SK-N-SH (cell line): ENCODE results near the gene KRTAP10-10. TPM values are rescaled to one million over a fixed set of nuclear protein-coding genes. Genes with fewer than 3 reads are reported as not detected.
"Not testable (repeated sequence)": the region's sequence is repeated elsewhere in the genome, so short reads cannot be mapped to it uniquely, and the experiment has no call there.

Source experiments
- CTCF ChIA-PET: fragments of 300-600, 350-600 bp; formaldehyde crosslinking; extraction: SDS; loops from one replicate; lab custom pipeline; 2021; lab: Yijun Ruan, JAX
- POLR2A ChIA-PET: fragments of 350-600 bp; sonication (Branson Sonifier 250); formaldehyde crosslinking; extraction: SDS; loops from one replicate; lab custom pipeline; 2020; ENCODE audit warnings: antibody characterized with exemption, inconsistent platforms; lab: Yijun Ruan, JAX
- DNase-seq: peaks from one replicate; pipeline ENCODE4 v3.0.0; 2012
- H2AFZ ChIP-seq: fragments of 200-600 bp; sonication (generic); 2 replicates; pipeline ENCODE4 v1.8.1; 2016; ENCODE audit warnings: antibody characterized with exemption, mild to moderate bottlenecking, low read depth
- H3F3A ChIP-seq: fragments of 200-600 bp; sonication (generic); replicated peaks from 2 replicates; pipeline ENCODE3; 2016; ENCODE audit warnings: antibody characterized with exemption, mild to moderate bottlenecking; ENCODE audit not compliant: insufficient read depth
- H3K27ac ChIP-seq, 2 experiments: fragments of 200-500 bp in 1 of 2; fragments of 200-600 bp in 1 of 2; sonication (Bioruptor generic) in 1 of 2; sonication (generic), shearing (Covaris generic) in 1 of 2; 2 replicates each; pipeline versions ENCODE4 v1.5.1 to v1.6.1; 2014 to 2016; ENCODE audit warnings: low read depth in 2 of 2, inconsistent platforms in 1 of 2, low read length in 1 of 2, mild to moderate bottlenecking in 1 of 2, mixed read lengths in 1 of 2
- H3K27me3 ChIP-seq: fragments of 200-600 bp; sonication (generic), shearing (Covaris generic); 2 replicates; pipeline ENCODE4 v1.6.1; 2016; ENCODE audit warnings: mixed run types; ENCODE audit not compliant: insufficient read depth
- H3K36me3 ChIP-seq, 2 experiments: fragments of 200-500 bp in 1 of 2; fragments of 200-600 bp in 1 of 2; sonication (Bioruptor generic) in 1 of 2; sonication (generic) in 1 of 2; replicated peaks in 1 of 2; 2 replicates each; pipeline versions ENCODE3 to v1.5.1; 2014 to 2016; ENCODE audit warnings: low read length in 1 of 2, mild to moderate bottlenecking in 1 of 2; ENCODE audit not compliant: insufficient read depth in 2 of 2, control insufficient read depth in 1 of 2
- H3K4me1 ChIP-seq, 2 experiments: fragments of 200-500 bp in 1 of 2; fragments of 200-600 bp in 1 of 2; sonication (Bioruptor generic) in 1 of 2; sonication (generic), shearing (Covaris generic) in 1 of 2; 2 replicates each; pipeline versions ENCODE4 v1.5.1 to v1.6.1; 2014 to 2016; ENCODE audit warnings: low read depth in 1 of 2, low read length in 1 of 2, mixed run types in 1 of 2; ENCODE audit not compliant: insufficient read depth in 2 of 2, control insufficient read depth in 1 of 2
- H3K4me2 ChIP-seq: fragments of 200-600 bp; sonication (generic), shearing (Covaris generic); 2 replicates; pipeline ENCODE4 v1.6.1; 2017; ENCODE audit warnings: mixed run types
- H3K4me3 ChIP-seq, 2 experiments: fragments of 200-500 bp in 1 of 2; fragments of 200-600 bp in 1 of 2; sonication (Bioruptor generic) in 1 of 2; sonication (generic), shearing (Covaris generic) in 1 of 2; 2 replicates each; pipeline versions ENCODE4 v1.5.1 to v1.8.1; 2014 to 2016; ENCODE audit warnings: low read depth in 2 of 2, inconsistent platforms in 1 of 2, low read length in 1 of 2, mild to moderate bottlenecking in 1 of 2, mixed read lengths in 1 of 2, moderate library complexity in 1 of 2
- H3K79me2 ChIP-seq: fragments of 200-600 bp; sonication (generic); 2 replicates; pipeline ENCODE4 v1.8.1; 2017; ENCODE audit warnings: mild to moderate bottlenecking; ENCODE audit not compliant: insufficient read depth
- H3K9ac ChIP-seq: fragments of 200-600 bp; sonication (generic); 2 replicates; pipeline ENCODE4 v1.6.1; 2017; ENCODE audit warnings: mixed run types
- H3K9me2 ChIP-seq: fragments of 200-600 bp; sonication (generic); 2 replicates; pipeline ENCODE4 v1.6.1; 2017; ENCODE audit warnings: mixed run types
- H3K9me3 ChIP-seq: fragments of 200-600 bp; sonication (generic); 2 replicates; pipeline ENCODE4 v1.6.1; 2017; ENCODE audit warnings: mixed run types, mild to moderate bottlenecking, moderate library complexity
- H4K20me1 ChIP-seq: fragments of 200-600 bp; sonication (generic); 2 replicates; pipeline ENCODE4 v1.6.1; 2017; ENCODE audit warnings: mild to moderate bottlenecking, mixed run types; ENCODE audit not compliant: insufficient read depth
- CHD2 ChIP-seq: fragments of 150-350 bp; IDR thresholded peaks from 2 replicates; pipeline ENCODE4 v1.6.1; 2018; ENCODE audit warnings: low read length; ENCODE audit not compliant: partially characterized antibody
- FOXJ3 ChIP-seq: sonication (generic); formaldehyde crosslinking; IDR thresholded peaks from 2 replicates; pipeline ENCODE4 v1.5.1; 2020; ENCODE audit warnings: mild to moderate bottlenecking, missing genetic modification reagents
- GATA2 ChIP-seq: sonication (generic); formaldehyde crosslinking; IDR thresholded peaks from 2 replicates; pipeline ENCODE4 v1.5.0; 2020; ENCODE audit warnings: mild to moderate bottlenecking, missing genetic modification reagents
- POLR2AphosphoS5 ChIP-seq: IDR thresholded peaks from 2 replicates; pipeline ENCODE4 v1.6.1; 2012; ENCODE audit warnings: low read depth, low read length
- RCOR1 ChIP-seq: fragments of 150-350 bp; IDR thresholded peaks from 2 replicates; pipeline ENCODE4 v1.6.1; 2017; ENCODE audit warnings: antibody characterized with exemption, low read length
- REST ChIP-seq: IDR thresholded peaks from 2 replicates; pipeline ENCODE4 v1.6.1; 2012; ENCODE audit warnings: mild to moderate bottlenecking, low read depth, low read length, moderate library complexity
- RXRA ChIP-seq: IDR thresholded peaks from 2 replicates; pipeline ENCODE4 v1.4.0; 2012; ENCODE audit warnings: low read depth, mild to moderate bottlenecking, borderline replicate concordance
- TAF1 ChIP-seq: IDR thresholded peaks from 2 replicates; pipeline ENCODE4 v1.6.1; 2012; ENCODE audit warnings: low read depth, mild to moderate bottlenecking, low read length, moderate library complexity, borderline replicate concordance
- TEAD4 ChIP-seq: IDR thresholded peaks from 2 replicates; pipeline ENCODE4 v1.4.0; 2012; ENCODE audit warnings: mild to moderate bottlenecking, borderline replicate concordance; ENCODE audit not compliant: insufficient read depth
- USF1 ChIP-seq: IDR thresholded peaks from 2 replicates; pipeline ENCODE4 v1.4.0; 2012; ENCODE audit warnings: low read depth, borderline replicate concordance
- WGBS: methylation state at CpG from one replicate; pipeline ENCODE4 v1.1.6; 2017; ENCODE audit warnings: low lambda C conversion rate; 5-methylcytosine and 5-hydroxymethylcytosine counted together
- polyA plus RNA-seq, 3 experiments: library from polyadenylated mRNA; depleted of rRNA; stranded (reverse); fragments of >200 nt; gene quantifications; 2 replicates each; pipeline ENCODE4 v1.2.3, GENCODE V29; 2012

KRTAP10-10 gene
- polyA plus RNA-seq, 1 of the 3 experiments (the other 2 are of a cell fraction) = not detected

- 21% methylated on average over 14 of the region's 14 CpGs for WGBS
- 0 out of 2 replicates have a peak, but pooled peaks cover 5% of the 10 kb centered on the region for H3K9me3 ChIP-seq
- CTCF ChIA-PET = no interaction called here
- DNase-seq = no peak
- no peaks in the 10 kb centered on the region for H3K9me2 ChIP-seq
- no peaks in the 10 kb centered on the region for H3K36me3 ChIP-seq
- no peak overlapping the region for H2AFZ ChIP-seq
- H4K20me1 ChIP-seq = no peaks in the 10 kb centered on the region
- no peaks in the 10 kb centered on the region for H3K79me2 ChIP-seq
- H3K4me2 ChIP-seq = no peak overlapping the region
- no peak overlapping the region for H3K4me3 ChIP-seq
- TF ChIP-seq CHD2 (no peak), RCOR1 (no peak), REST (no peak)
- TF ChIP-seq, all 33 proteins: peak for 0
- POLR2A ChIA-PET = no interaction called here
- no peaks in the 10 kb centered on the region for H3K4me1 ChIP-seq
- H3K27ac ChIP-seq = no peak overlapping the region
- H3K9ac ChIP-seq = no peak overlapping the region
- no peaks in the 10 kb centered on the region for H3F3A ChIP-seq
- H3K27me3 ChIP-seq = peaks cover 30% of the 10 kb centered on the region
These were observed 6.7 kb downstream of the KRTAP10-10 start for GRCh38 chr21:44643741-44644310.

GRCh38 chr21:44644878-44645277, 7.7 kb downstream of the KRTAP10-10 start:
- TF ChIP-seq RXRA (no peak), POLR2AphosphoS5 (no peak), TAF1 (no peak), USF1 (no peak), GATA2 (no peak), TEAD4 (no peak), FOXJ3 (CRISPR knock-in tag) (no peak)
- Histone ChIP-seq H3K4me3 (no peak overlapping the region), H3F3A (no peaks in the 10 kb centered on the region), H3K9ac (no peak overlapping the region), H4K20me1 (no peaks in the 10 kb centered on the region), H3K9me2 (no peaks in the 10 kb centered on the region), H3K27me3 (peaks cover 39% of the 10 kb centered on the region), H3K4me1 (no peaks in the 10 kb centered on the region), H3K79me2 (no peaks in the 10 kb centered on the region), H3K9me3 (0 out of 2 replicates have a peak, but pooled peaks cover 5% of the 10 kb centered on the region), H3K27ac (no peak overlapping the region), H2AFZ (no peak overlapping the region), H3K36me3 (no peaks in the 10 kb centered on the region), H3K4me2 (no peak overlapping the region)
- ChIA-PET CTCF (no interaction called here), POLR2A (no interaction called here)
- no peak for DNase-seq
- WGBS = 3% methylated on average over 2 of the region's 2 CpGs

GRCh38 chr21:44646366-44647221, 9.4 kb downstream of the KRTAP10-10 start, which contains the start of gene KRTAP10-11:
Gene KRTAP10-11, plus strand, starts transcription at chr21:44646414. Its CDS starts 45 bp downstream, at chr21:44646459.
- H3K9me3 ChIP-seq, H3K9me2 ChIP-seq, H2AFZ ChIP-seq, DNase-seq, H4K20me1 ChIP-seq, POLR2A ChIA-PET, CTCF ChIA-PET, H3F3A ChIP-seq, H3K4me2 ChIP-seq, H3K4me3 ChIP-seq, H3K36me3 ChIP-seq, H3K4me1 ChIP-seq, H3K27ac ChIP-seq, H3K9ac ChIP-seq, H3K79me2 ChIP-seq: not testable (repeated sequence)
- H3K27me3 ChIP-seq = peaks cover 35% of the 10 kb centered on the region
- WGBS = 15% methylated on average over 8 of the region's 21 CpGs
